ENCODE measurements around the gene HPF1. TPM values are rescaled to one million over a fixed set of nuclear protein-coding genes. Genes with fewer than 3 reads are reported as not detected.
A peak's percentile ranks its signal among the peaks of the same experiment; 100 is the strongest.

HPF1 gene
- total and polyA plus RNA-seq, 7 donors = 13.2 to 44.7 (median 17.3) TPM

- TF ChIP-seq CTCF (IDR thresholded peaks at IDR 0.05) = no peak
- no peaks in the 10 kb centered on the region for H3K9me3 ChIP-seq
- no peak overlapping the region for H3K4me3 ChIP-seq
- DNase-seq (no peak), ATAC-seq (no peak)
- no peak overlapping the region for H3K27ac ChIP-seq
- no peaks in the 10 kb centered on the region for H3K4me1 ChIP-seq
- 72 to 79% (median 75%) methylated on average over 3 of the region's 3 CpGs for WGBS, 3 donors
- H3K27me3 ChIP-seq (ENCODE audit: insufficient read depth in 3 of 3, low read length in 2 of 3) = peaks cover 0 to 2% (median 0%) of the 10 kb centered on the region in 3 donors
- intact Hi-C loops (cut with DNase I) = no loop called here
- no peaks in the 10 kb centered on the region for H3K36me3 ChIP-seq (ENCODE audit: insufficient read depth in 1 of 2, low read depth in 1 of 2)
These were observed 9.0 kb upstream of the HPF1 start for GRCh38 chr4:169766741-169767140.

- no peaks in the 10 kb centered on the region for H3K36me3 ChIP-seq (ENCODE audit: insufficient read depth in 1 of 2, low read depth in 1 of 2)
- no peak overlapping the region for H3K4me3 ChIP-seq
- DNase-seq (no peak), ATAC-seq (no peak)
- WGBS, 3 donors = 40 to 56% (median 43%) methylated on average over 2 of the region's 2 CpGs
- no peak overlapping the region for H3K27ac ChIP-seq
- H3K4me1 ChIP-seq = no peaks in the 10 kb centered on the region
- intact Hi-C loops (cut with DNase I) = no loop called here
- TF ChIP-seq CTCF (IDR thresholded peaks at IDR 0.05) = no peak
- no peaks in the 10 kb centered on the region for H3K9me3 ChIP-seq
- peaks cover 0 to 2% (median 0%) of the 10 kb centered on the region in 3 donors for H3K27me3 ChIP-seq (ENCODE audit: insufficient read depth in 3 of 3, low read length in 2 of 3)
These were observed 8.1 kb upstream of the HPF1 start for GRCh38 chr4:169765835-169766234.

GRCh38 chr4:169761846-169762245, 4.1 kb upstream of the HPF1 start:
- WGBS, 3 donors = 59 to 61% (median 60%) methylated on average over 4 of the region's 4 CpGs
- H3K27me3 ChIP-seq (ENCODE audit: insufficient read depth in 3 of 3, low read length in 2 of 3) = peaks cover 0 to 2% (median 0%) of the 10 kb centered on the region in 3 donors
- H3K9me3 ChIP-seq = no peaks in the 10 kb centered on the region
- no peaks in the 10 kb centered on the region for H3K36me3 ChIP-seq (ENCODE audit: insufficient read depth in 1 of 2, low read depth in 1 of 2)
- DNase-seq = no peak
- no peak for ATAC-seq
- no peak for TF ChIP-seq CTCF (IDR thresholded peaks at IDR 0.05)
- H3K27ac ChIP-seq = no peak overlapping the region
- no peak overlapping the region for H3K4me3 ChIP-seq
- intact Hi-C loops (cut with DNase I) = no loop called here
- H3K4me1 ChIP-seq = peaks cover 2% of the 10 kb centered on the region

- 37 to 44% (median 41%) methylated on average over 11 of the region's 11 CpGs for WGBS, 3 donors
- peak overlapping the region; percentile 87 for H3K4me3 ChIP-seq
- intact Hi-C loops (cut with DNase I) = no loop called here
- TF ChIP-seq CTCF (IDR thresholded peaks at IDR 0.05) = no peak
- H3K36me3 ChIP-seq (ENCODE audit: insufficient read depth in 1 of 2, low read depth in 1 of 2) = peaks cover 0 to under 1% of the 10 kb centered on the region in 2 donors
- no peak for DNase-seq
- H3K27me3 ChIP-seq (ENCODE audit: insufficient read depth in 3 of 3, low read length in 2 of 3) = no peaks in the 10 kb centered on the region
- ATAC-seq = peak in 1 of 4 donors; percentile 3
- H3K4me1 ChIP-seq = peaks cover 10% of the 10 kb centered on the region
- no peaks in the 10 kb centered on the region for H3K9me3 ChIP-seq
- H3K27ac ChIP-seq = peak overlapping the region; percentile 63
These were observed 738 bp upstream of the HPF1 start for GRCh38 chr4:169758401-169758962.

Data from psoas muscle (tissue), 8 donors.